Endothelial cell of hepatic sinusoid (primary cell): ENCODE results near the gene SNHG17.
"Not testable (repeated sequence)": the region's sequence is repeated elsewhere in the genome, so short reads cannot be mapped to it uniquely, and the experiment has no call there.

Experiments
- in situ Hi-C: cut with HindIII; loops from 2 replicates; pipeline ENCODE4 v1.10.0; 2017; ENCODE audit warnings: low sequenced_read_pairs

Gene SNHG17

GRCh38 chr20:38434770-38435554 lies at the start of gene SNHG17:
Gene SNHG17 (minus strand): TSS chr20:38435328.
- in situ Hi-C loops: no loop called here

GRCh38 chr20:38479596-38479995 lies 44.5 kb upstream of the SNHG17 start:
- in situ Hi-C loops: no loop called here

GRCh38 chr20:38477747-38478146 lies 42.6 kb upstream of the SNHG17 start:
- in situ Hi-C loops: no loop called here

- in situ Hi-C loops: no loop called here
These were observed 38.3 kb upstream of the SNHG17 start for GRCh38 chr20:38473367-38473795.

GRCh38 chr20:38472513-38473366 lies 37.6 kb upstream of the SNHG17 start, which contains the start of gene RALGAPB:
Gene RALGAPB (plus strand): TSS chr20:38472843. CDS start chr20:38488433, 15,590 bp downstream.
- in situ Hi-C loops: no loop called here

- in situ Hi-C loops: no loop called here
These were observed 36.9 kb upstream of the SNHG17 start for GRCh38 chr20:38471987-38472512.

- in situ Hi-C loops: no loop called here
These were observed 36.1 kb upstream of the SNHG17 start for GRCh38 chr20:38471245-38471644.

GRCh38 chr20:38466983-38467382 lies 31.9 kb upstream of the SNHG17 start:
- in situ Hi-C loops: no loop called here

GRCh38 chr20:38466171-38466570 lies 31.0 kb upstream of the SNHG17 start:
- in situ Hi-C loops: no loop called here

GRCh38 chr20:38461569-38461968 lies 26.4 kb upstream of the SNHG17 start:
- in situ Hi-C loops: not testable (repeated sequence)

- in situ Hi-C loops: not testable (repeated sequence)
These were observed 26.0 kb upstream of the SNHG17 start for GRCh38 chr20:38461167-38461566.

GRCh38 chr20:38460631-38461030 lies 25.5 kb upstream of the SNHG17 start:
- in situ Hi-C loops: not testable (repeated sequence)

- in situ Hi-C loops: no loop called here
These were observed 25.0 kb upstream of the SNHG17 start for GRCh38 chr20:38460040-38460623.

- in situ Hi-C loops: no loop called here
These were observed 23.2 kb upstream of the SNHG17 start for GRCh38 chr20:38458314-38458713.

- in situ Hi-C loops: no loop called here
These were observed 19.7 kb upstream of the SNHG17 start for GRCh38 chr20:38454556-38455473.

- in situ Hi-C loops: no loop called here
These were observed 18.8 kb upstream of the SNHG17 start for GRCh38 chr20:38453941-38454340.

GRCh38 chr20:38452880-38453624 lies 17.9 kb upstream of the SNHG17 start:
- in situ Hi-C loops: no loop called here

- in situ Hi-C loops: no loop called here
These were observed 15.4 kb upstream of the SNHG17 start for GRCh38 chr20:38450412-38450975.

GRCh38 chr20:38449046-38449445 lies 13.9 kb upstream of the SNHG17 start:
- in situ Hi-C loops: no loop called here
